ENCODE results near the gene HSD17B14. TPM values are rescaled to one million over a fixed set of nuclear protein-coding genes. Genes with fewer than 3 reads are reported as not detected.
A peak's percentile ranks its signal among the peaks of the same experiment; 100 is the strongest.

HSD17B14 gene
- total RNA-seq, 1 donor from 2014 or later = 0.89 TPM

DNA sequence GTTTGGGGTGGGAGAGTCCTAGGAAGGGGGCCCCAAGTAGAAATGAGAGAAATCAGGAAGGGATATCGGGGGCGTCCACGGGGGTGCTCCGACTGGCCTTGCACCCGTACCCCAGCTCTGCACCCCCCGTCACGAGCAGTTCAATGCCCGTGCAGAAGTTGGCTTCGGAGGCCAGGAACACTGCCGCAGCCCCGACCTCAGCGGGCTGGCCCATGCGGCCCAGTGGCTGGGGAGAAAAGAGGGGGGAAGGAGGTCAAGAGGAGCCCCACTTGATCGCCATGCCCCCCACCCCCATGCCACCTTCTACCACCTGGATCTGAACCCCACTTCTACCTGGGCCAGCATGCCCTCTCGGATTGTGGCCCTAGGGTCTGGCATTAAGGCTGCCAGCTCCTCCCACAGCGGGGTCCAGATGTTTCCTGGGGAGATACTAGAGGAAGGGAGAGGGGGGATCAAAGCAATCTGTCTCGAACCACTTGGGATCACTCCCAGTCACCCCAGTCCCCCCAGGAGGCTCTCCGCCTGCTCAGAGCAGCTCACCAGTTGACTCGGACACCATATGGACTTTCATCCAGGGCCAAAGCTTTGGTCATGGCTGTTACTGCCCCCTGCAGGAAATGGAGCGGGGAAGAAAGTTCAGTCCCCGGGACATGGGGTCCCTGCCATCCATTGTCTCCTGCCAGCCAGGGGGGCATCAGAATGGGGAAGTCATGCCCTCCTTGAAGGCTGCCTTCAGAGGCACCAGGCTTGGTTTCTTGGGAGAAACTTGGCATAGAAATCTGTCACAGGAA is 23.0 kb downstream of the HSD17B14 start:
- intact Hi-C loops (cut with micrococcal nuclease) = no loop called here
- Mint-ChIP-seq H3K9me3 (no peaks in the 10 kb centered on the region), H3K4me1 (ENCODE audit: low read depth) (peaks cover 28% of the 10 kb centered on the region), H3K27ac (no peak overlapping the region), H3K27me3 (ENCODE audit: low read depth) (no peaks in the 10 kb centered on the region), H3K4me3 (ENCODE audit: low read depth) (no peak overlapping the region), H3K36me3 (ENCODE audit: low read depth) (no peaks in the 10 kb centered on the region)
- no peak for DNase-seq (ENCODE audit: low spot score)

- no peaks in the 10 kb centered on the region for H3K36me3 Mint-ChIP-seq (ENCODE audit: low read depth)
- H3K4me1 Mint-ChIP-seq (ENCODE audit: low read depth) = peaks cover 32% of the 10 kb centered on the region
- intact Hi-C loops (cut with micrococcal nuclease) = no loop called here
- no peaks in the 10 kb centered on the region for H3K9me3 Mint-ChIP-seq
- no peaks in the 10 kb centered on the region for H3K27me3 Mint-ChIP-seq (ENCODE audit: low read depth)
- peak overlapping the region; percentile 79 for H3K4me3 Mint-ChIP-seq (ENCODE audit: low read depth)
- DNase-seq (ENCODE audit: low spot score) = peak; percentile 58
- peak overlapping the region; percentile 49 for H3K27ac Mint-ChIP-seq
Observed at GRCh38 chr19:48812094-48812929, 24.0 kb downstream of the HSD17B14 start.

- no peak for DNase-seq (ENCODE audit: low spot score)
- no peaks in the 10 kb centered on the region for H3K27me3 Mint-ChIP-seq (ENCODE audit: low read depth)
- H3K27ac Mint-ChIP-seq = no peak overlapping the region
- H3K9me3 Mint-ChIP-seq = no peaks in the 10 kb centered on the region
- peak overlapping the region; percentile 89 for H3K4me3 Mint-ChIP-seq (ENCODE audit: low read depth)
- intact Hi-C loops (cut with micrococcal nuclease) = loop anchor here (1.0 kb wide), 1 partner anchor 166 kb away; no protein-coding TSS in a partner anchor
- H3K4me1 Mint-ChIP-seq (ENCODE audit: low read depth) = peaks cover 25% of the 10 kb centered on the region
- H3K36me3 Mint-ChIP-seq (ENCODE audit: low read depth) = peaks cover 3% of the 10 kb centered on the region
Observed at GRCh38 chr19:48810151-48810550, 26.1 kb downstream of the HSD17B14 start.

GRCh38 chr19:48807590-48808308 is 28.5 kb downstream of the HSD17B14 start:
- peaks cover 24% of the 10 kb centered on the region for H3K4me1 Mint-ChIP-seq (ENCODE audit: low read depth)
- H3K4me3 Mint-ChIP-seq (ENCODE audit: low read depth) = peak overlapping the region; percentile 37
- intact Hi-C loops (cut with micrococcal nuclease) = no loop called here
- no peak overlapping the region for H3K27ac Mint-ChIP-seq
- H3K36me3 Mint-ChIP-seq (ENCODE audit: low read depth) = peaks cover 3% of the 10 kb centered on the region
- no peak for DNase-seq (ENCODE audit: low spot score)
- H3K9me3 Mint-ChIP-seq = no peaks in the 10 kb centered on the region
- no peaks in the 10 kb centered on the region for H3K27me3 Mint-ChIP-seq (ENCODE audit: low read depth)

DNA sequence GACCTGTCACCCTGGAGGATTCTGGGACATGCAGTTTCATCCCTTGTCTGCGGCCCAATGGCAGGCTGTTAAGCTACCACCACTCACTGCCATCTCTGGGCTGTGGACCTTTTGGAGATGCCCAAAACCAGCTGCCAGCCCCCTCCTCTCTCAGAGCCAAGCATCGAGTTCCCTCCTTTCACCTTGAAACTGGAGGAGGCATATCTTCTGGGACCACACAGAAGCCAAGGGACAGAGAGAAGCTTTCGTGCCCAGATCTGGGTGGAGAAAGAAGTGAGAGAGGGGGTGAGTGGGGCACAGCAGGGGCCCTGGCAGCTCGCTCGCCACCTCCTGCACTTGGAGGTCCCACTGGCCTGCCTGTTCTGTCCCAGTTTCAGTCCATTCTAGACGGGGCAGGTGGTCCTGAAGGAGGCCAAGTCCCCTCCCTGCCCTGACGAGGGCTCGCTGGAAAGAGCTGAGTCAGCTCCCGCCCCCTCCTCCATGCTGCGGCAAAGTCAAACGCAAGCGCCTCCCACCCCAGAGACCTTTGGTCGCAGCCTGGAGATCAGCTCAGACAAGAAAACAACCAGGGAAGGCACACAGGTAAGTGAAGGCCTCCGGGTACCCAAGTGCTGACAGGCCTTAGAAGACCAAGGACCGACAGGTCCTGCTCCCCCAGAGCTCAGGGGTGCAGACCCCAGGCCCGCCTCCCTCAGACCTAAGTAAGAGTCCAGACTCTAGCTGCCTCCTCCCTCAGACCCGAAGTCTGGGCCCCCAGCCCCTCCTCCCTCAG is 29.3 kb downstream of the HSD17B14 start:
- peaks cover 3% of the 10 kb centered on the region for H3K36me3 Mint-ChIP-seq (ENCODE audit: low read depth)
- intact Hi-C loops (cut with micrococcal nuclease) = no loop called here
- peaks cover 20% of the 10 kb centered on the region for H3K4me1 Mint-ChIP-seq (ENCODE audit: low read depth)
- H3K27ac Mint-ChIP-seq = no peak overlapping the region
- DNase-seq (ENCODE audit: low spot score) = no peak
- no peak overlapping the region for H3K4me3 Mint-ChIP-seq (ENCODE audit: low read depth)
- no peaks in the 10 kb centered on the region for H3K9me3 Mint-ChIP-seq
- no peaks in the 10 kb centered on the region for H3K27me3 Mint-ChIP-seq (ENCODE audit: low read depth)

DNA sequence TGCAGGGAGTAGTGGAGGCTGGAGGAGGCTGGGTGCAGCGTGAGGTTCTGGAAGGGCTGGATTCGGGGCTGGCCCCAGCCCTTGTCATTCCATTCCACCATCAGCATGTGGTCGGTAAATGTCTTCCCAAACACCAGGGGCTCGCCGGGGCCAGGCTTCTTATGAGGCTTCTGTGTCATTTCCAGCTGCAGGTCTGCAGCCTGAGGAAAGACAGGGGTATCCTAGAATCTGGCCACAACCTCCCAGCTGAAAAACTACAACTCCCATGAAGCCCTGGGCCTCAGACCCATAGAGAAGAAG is 29.8 kb downstream of the HSD17B14 start:
- Mint-ChIP-seq H3K36me3 (ENCODE audit: low read depth) (peaks cover 3% of the 10 kb centered on the region), H3K27ac (no peak overlapping the region), H3K9me3 (no peaks in the 10 kb centered on the region), H3K4me3 (ENCODE audit: low read depth) (no peak overlapping the region), H3K27me3 (ENCODE audit: low read depth) (no peaks in the 10 kb centered on the region), H3K4me1 (ENCODE audit: low read depth) (peaks cover 19% of the 10 kb centered on the region)
- DNase-seq (ENCODE audit: low spot score) = peak; percentile 31
- intact Hi-C loops (cut with micrococcal nuclease) = no loop called here

GRCh38 chr19:48805452-48805851 is 30.8 kb downstream of the HSD17B14 start:
- Mint-ChIP-seq H3K4me3 (ENCODE audit: low read depth) (no peak overlapping the region), H3K27ac (no peak overlapping the region)
- intact Hi-C loops (cut with micrococcal nuclease) = no loop called here

GRCh38 chr19:48804496-48804895 is 31.8 kb downstream of the HSD17B14 start:
- no peaks in the 10 kb centered on the region for H3K27me3 Mint-ChIP-seq (ENCODE audit: low read depth)
- intact Hi-C loops (cut with micrococcal nuclease) = no loop called here
- peaks cover 12% of the 10 kb centered on the region for H3K4me1 Mint-ChIP-seq (ENCODE audit: low read depth)

More at GRCh38 chr19:48805452-48805851, 30.8 kb downstream of the HSD17B14 start:
- no peak for DNase-seq (ENCODE audit: low spot score)
- no peaks in the 10 kb centered on the region for H3K27me3 Mint-ChIP-seq (ENCODE audit: low read depth)
- peaks cover 3% of the 10 kb centered on the region for H3K36me3 Mint-ChIP-seq (ENCODE audit: low read depth)
- H3K9me3 Mint-ChIP-seq = no peaks in the 10 kb centered on the region
- peaks cover 19% of the 10 kb centered on the region for H3K4me1 Mint-ChIP-seq (ENCODE audit: low read depth)

DNA sequence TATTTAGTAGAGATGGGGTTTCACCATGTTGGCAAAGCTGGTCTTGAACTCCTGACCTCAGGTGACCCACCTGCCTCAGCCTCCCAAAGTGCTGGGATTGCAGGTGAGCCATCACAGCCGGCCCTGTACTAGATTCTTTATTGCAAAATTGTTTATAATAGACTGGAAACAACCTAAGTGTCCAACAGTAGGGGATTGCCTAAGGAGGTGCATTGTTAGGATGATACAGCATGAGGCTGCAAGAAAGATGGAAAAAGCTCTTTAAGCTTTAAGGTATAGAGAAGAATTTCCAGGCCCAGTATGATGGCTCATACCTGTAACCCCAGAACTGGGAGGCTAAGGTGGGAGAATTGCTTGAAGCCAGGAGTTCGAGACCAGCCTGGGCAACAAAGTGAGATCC is 33.7 kb downstream of the HSD17B14 start:
- Mint-ChIP-seq H3K9me3 (no peaks in the 10 kb centered on the region), H3K27me3 (ENCODE audit: low read depth) (no peaks in the 10 kb centered on the region), H3K4me3 (ENCODE audit: low read depth) (no peak overlapping the region), H3K36me3 (ENCODE audit: low read depth) (peaks cover 7% of the 10 kb centered on the region), H3K4me1 (ENCODE audit: low read depth) (no peaks in the 10 kb centered on the region), H3K27ac (no peak overlapping the region)
- DNase-seq (ENCODE audit: low spot score) = no peak
- intact Hi-C loops (cut with micrococcal nuclease) = no loop called here

More at GRCh38 chr19:48804496-48804895, 31.8 kb downstream of the HSD17B14 start:
- H3K9me3 Mint-ChIP-seq = no peaks in the 10 kb centered on the region
- peaks cover 7% of the 10 kb centered on the region for H3K36me3 Mint-ChIP-seq (ENCODE audit: low read depth)
- H3K27ac Mint-ChIP-seq = no peak overlapping the region
- H3K4me3 Mint-ChIP-seq (ENCODE audit: low read depth) = no peak overlapping the region
- DNase-seq (ENCODE audit: low spot score) = no peak

DNA sequence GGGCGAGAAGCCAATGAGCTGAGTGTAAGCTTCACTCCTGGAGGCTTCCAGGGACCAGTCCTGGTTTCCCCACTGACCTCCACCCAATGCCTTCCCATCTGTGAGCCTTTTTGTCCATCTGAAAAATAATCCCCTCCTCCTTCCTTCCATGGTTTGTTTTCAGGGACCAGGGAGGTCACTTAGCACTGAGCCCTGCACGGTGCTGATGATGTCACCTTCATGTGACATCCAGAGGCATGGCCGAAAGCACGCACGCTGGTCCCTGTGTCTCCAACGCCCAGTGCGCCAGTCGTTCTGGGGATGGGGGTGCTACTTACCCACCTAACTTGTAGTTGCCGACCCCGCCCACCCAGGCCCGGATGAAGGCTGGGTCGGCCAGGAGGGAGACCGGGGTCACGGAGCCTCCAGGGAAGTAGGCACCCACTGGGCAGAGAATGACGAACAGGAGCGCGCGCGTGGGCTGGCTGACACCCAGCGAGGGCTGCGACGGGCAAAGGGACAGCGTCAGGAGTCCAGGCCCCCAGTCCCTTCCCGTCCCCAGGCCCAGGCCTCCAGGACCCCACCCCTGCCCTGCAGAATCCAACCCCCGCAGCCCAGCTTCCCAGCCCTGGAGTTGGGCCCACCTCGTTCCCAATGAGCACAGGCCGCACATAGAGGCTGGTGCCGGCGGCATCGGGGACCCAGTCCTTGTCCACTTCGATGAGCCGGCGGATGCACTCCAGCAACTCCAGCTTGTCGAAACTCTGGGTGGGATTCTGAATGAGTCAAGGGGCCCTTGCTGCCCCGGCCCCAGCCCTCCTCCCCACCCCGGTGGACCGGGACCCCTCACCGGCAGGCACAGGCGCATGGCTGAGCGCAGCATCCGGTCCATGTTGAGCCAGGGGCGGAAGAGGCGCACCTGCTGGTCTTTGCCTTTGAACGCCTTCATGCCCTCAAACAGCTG is 36.7 kb downstream of the HSD17B14 start:
- no peak overlapping the region for H3K27ac Mint-ChIP-seq
- DNase-seq (ENCODE audit: low spot score) = no peak
- peaks cover 5% of the 10 kb centered on the region for H3K4me1 Mint-ChIP-seq (ENCODE audit: low read depth)
- H3K9me3 Mint-ChIP-seq = no peaks in the 10 kb centered on the region
- peaks cover 4% of the 10 kb centered on the region for H3K36me3 Mint-ChIP-seq (ENCODE audit: low read depth)
- no peaks in the 10 kb centered on the region for H3K27me3 Mint-ChIP-seq (ENCODE audit: low read depth)
- H3K4me3 Mint-ChIP-seq (ENCODE audit: low read depth) = no peak overlapping the region
- intact Hi-C loops (cut with micrococcal nuclease) = no loop called here

GRCh38 chr19:48798937-48799336 is 37.4 kb downstream of the HSD17B14 start:
- no peaks in the 10 kb centered on the region for H3K27me3 Mint-ChIP-seq (ENCODE audit: low read depth)
- H3K9me3 Mint-ChIP-seq = no peaks in the 10 kb centered on the region
- intact Hi-C loops (cut with micrococcal nuclease) = no loop called here
- H3K4me1 Mint-ChIP-seq (ENCODE audit: low read depth) = peaks cover 5% of the 10 kb centered on the region
- H3K4me3 Mint-ChIP-seq (ENCODE audit: low read depth) = no peak overlapping the region
- H3K27ac Mint-ChIP-seq = no peak overlapping the region
- DNase-seq (ENCODE audit: low spot score) = no peak
- H3K36me3 Mint-ChIP-seq (ENCODE audit: low read depth) = peaks cover 4% of the 10 kb centered on the region
